HG03571 (cell line): ENCODE data around the gene ATXN1.
"Not testable (repeated sequence)": the region's sequence is repeated elsewhere in the genome, so short reads cannot be mapped to it uniquely, and the experiment has no call there.

Experiments
- ATAC-seq: cut with Tn5 transposase; IDR thresholded peaks from one replicate; pipeline ENCODE4 v1.9.1; 2021; ENCODE audit not compliant: unreplicated experiment

ATXN1 gene

DNA sequence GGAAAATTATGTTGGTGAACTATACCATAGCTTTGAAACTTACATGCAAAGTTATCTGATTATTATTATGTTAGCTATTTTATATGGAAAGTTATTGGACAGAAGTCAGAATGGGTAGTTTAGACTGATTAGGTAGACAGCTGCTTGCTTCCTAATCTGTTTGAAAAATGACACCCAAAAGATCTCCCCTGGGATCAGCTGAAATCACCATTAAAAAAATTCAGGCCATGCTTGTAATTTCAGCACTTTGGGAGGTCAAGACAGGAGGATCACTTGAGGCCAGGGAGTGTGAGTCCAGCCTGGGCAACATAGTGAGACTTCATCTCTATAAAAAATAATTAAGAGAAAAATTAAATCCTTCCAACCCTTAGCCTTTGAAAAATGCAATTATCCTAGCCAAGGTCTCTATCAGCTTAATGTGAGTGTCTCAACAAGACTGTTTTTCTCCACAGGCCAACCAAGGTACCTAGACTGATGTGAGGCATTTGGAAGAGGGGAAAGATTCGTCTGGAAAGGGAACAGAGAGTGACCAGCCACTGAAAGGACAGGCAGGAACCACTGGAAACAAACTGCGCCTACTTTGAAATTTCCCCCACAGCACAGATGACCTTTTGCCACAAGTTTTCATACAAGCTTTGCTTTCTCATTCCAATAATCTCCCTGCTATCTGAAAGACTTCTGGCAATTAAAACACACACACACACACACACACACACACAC lies 290.6 kb downstream of the ATXN1 start:
- ATAC-seq = no peak

DNA sequence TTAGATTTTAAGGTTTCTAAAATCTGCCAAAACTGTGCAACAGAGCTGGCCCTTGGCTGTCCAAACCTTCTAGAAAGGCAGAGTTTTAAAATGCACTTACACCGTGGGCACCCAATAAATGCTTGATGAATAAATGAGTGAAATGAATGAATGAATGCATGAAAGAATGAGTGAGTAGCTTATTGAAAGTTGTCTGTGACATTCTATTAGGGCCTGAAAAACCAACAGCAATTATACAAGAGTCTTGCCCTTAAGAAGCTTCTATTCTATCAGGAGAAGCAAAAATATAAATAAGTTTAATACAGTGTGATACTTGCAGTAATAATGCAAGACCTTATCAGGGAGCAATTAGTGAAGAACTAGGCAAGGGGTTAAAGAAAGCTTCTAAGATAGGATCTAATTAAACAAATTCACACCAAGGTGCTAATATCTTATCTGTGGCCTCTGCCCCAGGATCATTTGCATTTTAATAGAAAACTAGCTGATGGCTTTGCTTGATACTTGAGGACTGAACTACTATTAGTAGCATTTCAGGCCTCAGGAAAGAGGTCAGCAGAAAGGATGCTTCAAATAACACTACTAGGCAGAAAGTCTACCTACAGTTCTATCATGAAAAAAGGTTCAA lies 292.2 kb downstream of the ATXN1 start:
- ATAC-seq = no peak

GRCh38 chr6:16466800-16467553 lies 294.3 kb downstream of the ATXN1 start:
- no peak for ATAC-seq

DNA sequence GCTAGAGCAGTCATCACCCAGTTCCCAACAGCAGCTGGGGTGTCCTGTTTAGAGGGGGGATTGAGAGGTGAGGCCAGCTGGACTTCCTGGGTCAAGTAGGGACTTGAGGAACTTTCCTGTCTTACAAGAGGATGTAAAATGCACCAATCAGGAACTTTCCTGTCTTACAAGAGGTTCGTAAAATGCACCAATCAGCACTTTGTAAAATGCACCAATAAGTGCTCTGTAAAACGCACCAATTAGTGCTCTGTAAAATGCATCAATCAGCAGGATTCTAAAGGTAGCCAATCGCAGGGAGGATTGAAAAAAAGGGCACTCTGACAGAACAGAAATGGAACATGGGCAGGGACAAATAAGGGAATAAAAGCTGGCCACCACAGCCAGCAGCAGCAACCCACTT lies 297.2 kb downstream of the ATXN1 start:
- ATAC-seq = no peak

GRCh38 chr6:16463246-16463645 lies 298.0 kb downstream of the ATXN1 start:
- ATAC-seq = not testable (repeated sequence)

- ATAC-seq = no peak
These were observed 299.8 kb downstream of the ATXN1 start for GRCh38 chr6:16461491-16461890.

- not testable (repeated sequence) for ATAC-seq
These were observed 301.8 kb downstream of the ATXN1 start for GRCh38 chr6:16459472-16459871.

GRCh38 chr6:16452348-16452747 lies 308.9 kb downstream of the ATXN1 start:
- ATAC-seq = no peak

DNA sequence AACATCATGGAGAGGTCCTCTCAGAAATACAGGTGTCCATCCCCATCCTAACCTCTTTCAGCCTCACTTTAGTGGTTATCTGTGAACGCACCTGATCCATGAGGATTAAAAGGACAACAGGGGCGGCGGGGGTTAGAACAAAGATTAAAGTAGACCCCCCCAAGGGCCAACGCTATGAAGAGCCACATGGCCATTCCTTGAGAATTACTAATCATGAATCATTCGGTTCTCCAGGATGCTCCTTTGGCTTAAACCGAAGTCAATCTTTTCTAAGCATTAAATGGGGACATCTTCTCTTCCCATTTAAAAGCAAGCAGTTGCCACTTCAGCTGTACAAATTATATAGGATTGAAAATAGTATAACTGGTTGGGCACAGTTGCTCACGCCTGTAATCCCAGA lies 310.4 kb downstream of the ATXN1 start:
- no peak for ATAC-seq

GRCh38 chr6:16450285-16450684 lies 311.0 kb downstream of the ATXN1 start:
- no peak for ATAC-seq

DNA sequence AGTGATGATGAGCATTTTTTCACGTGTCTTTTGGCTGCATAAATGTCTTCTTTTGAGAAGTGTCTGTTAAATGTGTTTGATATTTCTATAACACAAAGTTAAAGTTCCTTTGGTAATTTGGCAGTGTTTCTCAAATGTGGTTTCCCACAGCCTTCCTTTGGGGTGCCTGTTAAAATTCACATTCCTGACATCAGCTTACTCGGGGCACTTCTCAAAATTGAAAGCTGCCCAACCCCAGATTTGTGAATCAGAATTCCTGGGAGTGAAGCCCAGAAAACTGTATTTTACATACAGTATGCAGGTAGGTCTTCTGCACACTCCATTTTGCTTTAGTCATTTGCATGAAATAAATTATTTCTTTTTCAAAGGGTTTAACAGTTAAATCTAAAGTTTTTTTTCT lies 315.0 kb downstream of the ATXN1 start:
- no peak for ATAC-seq

- ATAC-seq = no peak
These were observed 319.2 kb downstream of the ATXN1 start for GRCh38 chr6:16442031-16442430.

DNA sequence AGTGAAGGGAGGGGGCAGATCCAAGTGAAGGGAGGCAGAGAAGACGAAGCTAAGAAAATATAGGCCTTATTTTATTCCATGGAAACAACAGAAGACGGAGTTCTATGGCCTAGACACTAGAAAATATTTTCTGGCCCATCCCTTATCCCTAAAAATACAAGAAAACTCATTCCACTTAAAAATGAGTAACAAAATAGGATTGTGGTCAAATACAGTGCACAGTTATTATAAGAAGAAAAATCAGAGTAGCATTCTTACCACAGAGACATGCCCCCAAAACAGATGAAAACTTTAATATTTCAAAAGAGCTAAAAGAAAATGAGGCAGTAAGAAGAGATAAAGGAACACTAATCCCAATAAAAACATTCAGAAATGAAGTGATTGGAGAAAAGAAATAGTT lies 320.0 kb downstream of the ATXN1 start:
- no peak for ATAC-seq

DNA sequence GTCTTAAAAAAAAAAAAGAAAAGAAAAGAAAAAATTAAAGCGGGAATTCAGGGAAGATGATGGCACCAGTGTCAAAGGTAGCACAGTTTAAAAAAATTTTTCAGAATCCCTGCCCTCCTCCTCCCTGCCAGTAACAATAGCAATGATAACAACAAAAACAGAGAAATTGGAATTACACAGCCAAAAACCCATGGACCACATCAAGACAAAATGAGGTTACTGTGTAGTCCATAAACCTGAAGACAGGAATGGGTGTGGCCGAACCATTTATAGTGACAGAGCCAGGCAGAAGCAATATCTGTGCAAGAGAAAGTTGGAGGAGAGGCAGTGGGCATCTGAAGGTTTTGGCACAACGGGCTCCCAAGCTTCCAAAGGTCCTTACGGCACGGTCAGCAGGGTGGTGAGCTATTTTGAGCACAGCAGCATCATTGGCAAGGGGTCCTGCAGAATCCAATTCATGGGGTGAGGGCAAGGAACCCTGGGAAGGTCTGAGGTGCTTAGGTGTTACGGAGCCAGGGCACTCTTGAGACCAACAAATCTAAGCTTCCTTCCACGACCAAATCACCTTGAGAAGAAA lies 320.5 kb downstream of the ATXN1 start:
- ATAC-seq = no peak

- no peak for ATAC-seq
These were observed 322.3 kb downstream of the ATXN1 start for GRCh38 chr6:16438718-16439591.

- no peak for ATAC-seq
These were observed 323.3 kb downstream of the ATXN1 start for GRCh38 chr6:16437984-16438383.

DNA sequence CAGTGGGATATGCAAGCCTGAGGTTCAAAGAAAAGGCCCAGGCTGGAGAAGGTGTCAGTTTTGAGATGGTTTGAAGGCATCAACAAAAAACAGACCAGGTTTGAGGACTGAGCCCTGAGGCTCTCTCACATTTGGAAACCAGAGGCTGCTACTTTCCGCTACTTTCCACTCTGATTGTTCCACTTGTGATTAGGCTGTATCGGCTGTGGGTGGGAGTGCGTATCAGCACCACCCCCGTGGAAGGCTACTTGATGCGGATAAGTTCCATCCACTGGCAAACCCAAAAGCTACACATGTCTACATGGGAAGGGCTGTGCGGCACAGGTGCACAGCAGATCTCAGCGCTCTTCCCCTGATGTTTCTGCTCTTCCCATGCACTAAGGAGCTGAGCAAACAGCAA lies 324.2 kb downstream of the ATXN1 start:
- ATAC-seq = no peak

- ATAC-seq = no peak
These were observed 324.7 kb downstream of the ATXN1 start for GRCh38 chr6:16436550-16436949.

DNA sequence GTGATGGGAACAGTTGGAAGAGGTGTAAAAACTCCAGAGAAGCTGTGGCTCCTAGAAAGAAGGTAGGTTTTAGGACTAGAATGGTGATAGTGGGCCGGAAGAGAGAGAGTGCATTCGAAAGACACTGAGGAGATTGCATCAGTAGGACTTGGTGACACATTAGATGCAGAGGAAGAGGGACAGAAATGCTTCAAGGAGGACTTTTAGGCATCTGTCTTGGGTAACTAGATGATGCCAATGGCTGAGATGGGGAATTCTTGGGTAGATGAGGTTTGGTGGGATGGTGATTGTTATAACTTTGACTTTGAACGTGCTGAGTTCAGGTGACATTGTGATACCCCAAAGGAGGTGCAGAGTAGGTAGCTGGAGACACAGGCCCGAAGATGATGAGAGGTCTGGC lies 326.4 kb downstream of the ATXN1 start:
- no peak for ATAC-seq

GRCh38 chr6:16433338-16433890 lies 327.8 kb downstream of the ATXN1 start:
- ATAC-seq = no peak
